ENCODE measurements around the gene SMURF1.

DNA sequence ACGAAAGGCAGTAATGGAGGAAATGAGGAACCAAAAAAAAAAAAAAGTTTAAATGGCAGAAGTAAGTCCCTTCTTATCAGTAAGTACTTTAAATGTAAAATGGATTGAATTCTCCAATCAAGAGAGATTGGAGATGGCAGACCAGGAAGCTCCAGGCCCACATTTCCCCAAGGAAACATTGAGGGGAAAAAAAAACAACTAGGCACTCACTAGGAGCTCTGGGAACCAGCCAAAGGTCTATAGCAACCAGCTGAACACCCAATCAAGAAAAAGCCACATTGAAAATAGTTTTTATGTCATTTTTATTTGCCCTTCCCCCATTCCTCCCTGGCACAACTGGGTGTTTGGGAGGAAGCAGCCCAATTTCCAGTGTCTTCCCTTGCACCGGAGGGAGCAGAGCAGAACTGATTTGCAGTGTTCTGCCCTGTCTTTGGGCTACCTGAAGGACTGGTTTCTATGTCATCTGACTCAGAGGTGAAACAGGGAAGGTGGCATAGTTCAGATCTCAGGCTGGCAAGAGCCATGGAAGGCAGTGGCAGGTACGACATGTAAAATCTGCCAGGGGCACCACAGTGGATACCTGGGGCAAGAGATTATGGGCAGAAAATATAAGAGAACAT is 121.9 kb downstream of the SMURF1 start:
- TF ChIP-seq, protein P1, sequence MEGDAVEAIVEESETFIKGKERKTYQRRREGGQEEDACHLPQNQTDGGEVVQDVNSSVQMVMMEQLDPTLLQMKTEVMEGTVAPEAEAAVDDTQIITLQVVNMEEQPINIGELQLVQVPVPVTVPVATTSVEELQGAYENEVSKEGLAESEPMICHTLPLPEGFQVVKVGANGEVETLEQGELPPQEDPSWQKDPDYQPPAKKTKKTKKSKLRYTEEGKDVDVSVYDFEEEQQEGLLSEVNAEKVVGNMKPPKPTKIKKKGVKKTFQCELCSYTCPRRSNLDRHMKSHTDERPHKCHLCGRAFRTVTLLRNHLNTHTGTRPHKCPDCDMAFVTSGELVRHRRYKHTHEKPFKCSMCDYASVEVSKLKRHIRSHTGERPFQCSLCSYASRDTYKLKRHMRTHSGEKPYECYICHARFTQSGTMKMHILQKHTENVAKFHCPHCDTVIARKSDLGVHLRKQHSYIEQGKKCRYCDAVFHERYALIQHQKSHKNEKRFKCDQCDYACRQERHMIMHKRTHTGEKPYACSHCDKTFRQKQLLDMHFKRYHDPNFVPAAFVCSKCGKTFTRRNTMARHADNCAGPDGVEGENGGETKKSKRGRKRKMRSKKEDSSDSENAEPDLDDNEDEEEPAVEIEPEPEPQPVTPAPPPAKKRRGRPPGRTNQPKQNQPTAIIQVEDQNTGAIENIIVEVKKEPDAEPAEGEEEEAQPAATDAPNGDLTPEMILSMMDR (IDR thresholded peaks at IDR 0.05), result no peak
- TF ChIP-seq POLR2A (IDR thresholded peaks at IDR 0.05; ENCODE audit: low read depth) (no peak), POLR2AphosphoS5 (IDR thresholded peaks at IDR 0.05) (no peak), EP300 (IDR thresholded peaks at IDR 0.05) (no peak)

Data from esophagus muscularis mucosa (tissue), 4 donors.